Body of pancreas (tissue), 4 donors: ENCODE measurements around the gene PRDM15. TPM values are rescaled to one million over a fixed set of nuclear protein-coding genes. Genes with fewer than 3 reads are reported as not detected.

ENCODE experiments used
- ATAC-seq: fragments of 150-250 bp; one replicate; pipeline ENCODE4 v1.9.1; 2016
- DNase-seq, 4 donors: peaks; one replicate each; pipeline ENCODE4 v3.0.0-alpha.2; 2019
- H3K27ac ChIP-seq, 4 donors: fragments of 200-600 bp; sonication (generic); 1 replicate in 3 of 4; 2 replicates in 1 of 4; pipeline versions ENCODE4 v1.5.1 to v1.6.1; 2016 to 2019; ENCODE audit warnings: mild to moderate bottlenecking in 1 of 4, mixed read lengths in 1 of 4, moderate library complexity in 1 of 4
- H3K27me3 ChIP-seq, 2 donors: fragments of 200-600 bp; sonication (generic); one replicate each; pipeline ENCODE4 v1.6.0; 2016; ENCODE audit warnings: mild to moderate bottlenecking in 1 of 2
- H3K36me3 ChIP-seq, 2 donors: fragments of 200-600 bp; sonication (generic); replicated peaks in 1 of 2; 2 replicates each; pipeline ENCODE4 v1.5.1; 2016; ENCODE audit warnings: low read depth in 2 of 2; ENCODE audit not compliant: insufficient read depth in 1 of 2
- H3K4me1 ChIP-seq: fragments of 200-600 bp; sonication (generic); one replicate; pipeline ENCODE4 v1.6.0; 2016
- H3K4me3 ChIP-seq, 2 donors: fragments of 200-600 bp; sonication (generic); 1 replicate in 1 of 2; 2 replicates in 1 of 2; pipeline ENCODE4 v1.5.1; 2016 to 2019
- H3K9me3 ChIP-seq, 3 donors: fragments of 200-600 bp; sonication (generic); 1 replicate in 2 of 3; 2 replicates in 1 of 3; pipeline ENCODE4 v1.5.1; 2016
- CTCF ChIP-seq, 7 experiments: fragments of 450-650 bp in 4 of 7; fragments of 200-600 bp in 3 of 7; sonication (generic) in 3 of 7; IDR thresholded peaks; one replicate each; pipeline ENCODE4 v1.5.1; 2016 to 2019; ENCODE audit warnings: antibody characterized with exemption in 7 of 7
- POLR2A ChIP-seq, 3 donors: fragments of 450-650 bp; IDR thresholded peaks; one replicate each; pipeline ENCODE4 v1.6.1; 2016; ENCODE audit warnings: antibody characterized with exemption in 3 of 3, mild to moderate bottlenecking in 2 of 3
- WGBS, 2 donors: methylation state at CpG; one replicate each; pipeline ENCODE4 v1.1.5; 2017; 5-methylcytosine and 5-hydroxymethylcytosine counted together
- intact Hi-C: fragments of 100-400 bp; cut with DNase I; formaldehyde crosslinking; loops from one replicate; pipeline ENCODE4 v1.15.1; 2023
- total RNA-seq, 2 donors: library from RNA; depleted of rRNA; stranded (reverse); fragments of >200 nt; gene quantifications; one replicate each; pipeline ENCODE4 v1.1.0, GENCODE V29; 2016

The PRDM15 gene
- total RNA-seq, 2 donors from 2014 or later: 3.1 to 6.9 TPM

- Histone ChIP-seq H3K36me3 (no peaks in the 10 kb centered on the region), H3K9me3 (no peaks in the 10 kb centered on the region), H3K27me3 (no peaks in the 10 kb centered on the region), H3K4me3 (no peak overlapping the region), H3K4me1 (peaks cover 33% of the 10 kb centered on the region), H3K27ac (peak overlapping the region in 2 of 4 donors; percentile 29 to 44)
- DNase-seq: no peak
- intact Hi-C loops: loop anchor here (5.0 kb wide), 1 partner anchor 167 kb away; no protein-coding TSS in a partner anchor
- ATAC-seq: no peak
- no peak for TF ChIP-seq CTCF (IDR thresholded peaks at IDR 0.05)
- TF ChIP-seq POLR2A (IDR thresholded peaks at IDR 0.05): no peak
- WGBS, 2 donors: 28 to 29% methylated on average over 5 of the region's 5 CpGs
Measured at GRCh38 chr21:41779659-41780058, 99.5 kb downstream of the PRDM15 start.

GRCh38 chr21:41778930-41779600 is 100.1 kb downstream of the PRDM15 start:
- Histone ChIP-seq H3K27me3 (no peaks in the 10 kb centered on the region), H3K27ac (peak overlapping the region in 2 of 4 donors; percentile 29 to 44), H3K9me3 (no peaks in the 10 kb centered on the region), H3K36me3 (no peaks in the 10 kb centered on the region), H3K4me1 (peaks cover 33% of the 10 kb centered on the region), H3K4me3 (no peak overlapping the region)
- WGBS, 2 donors: 17 to 25% methylated on average over 16 of the region's 16 CpGs
- TF ChIP-seq POLR2A (IDR thresholded peaks at IDR 0.05) (no peak), CTCF (IDR thresholded peaks at IDR 0.05) (no peak)
- intact Hi-C loops: loop anchor here (5.0 kb wide), 1 partner anchor 167 kb away; no protein-coding TSS in a partner anchor
- ATAC-seq: peak; percentile 59
- peak in 2 of 4 donors; percentile 65 to 74 for DNase-seq

- Histone ChIP-seq H3K36me3 (no peaks in the 10 kb centered on the region), H3K4me3 (no peak overlapping the region), H3K4me1 (peaks cover 28% of the 10 kb centered on the region), H3K9me3 (no peaks in the 10 kb centered on the region), H3K27me3 (no peaks in the 10 kb centered on the region), H3K27ac (peak overlapping the region; percentile 58 to 79 (median 66))
- 18 to 19% methylated on average over 20 to 40 of the region's 45 CpGs for whole genome bisulfite sequencing, 2 donors
- peak; percentile 93 to 97 (median 94) for DNase-seq
- intact Hi-C loops: loop anchor here (5.0 kb wide), 1 partner anchor 166 kb away; no protein-coding TSS in a partner anchor
- ATAC-seq: peak; percentile 90
- no peak for TF ChIP-seq POLR2A (IDR thresholded peaks at IDR 0.05)
- peak; percentile 93 to 97 (median 94) for TF ChIP-seq CTCF (IDR thresholded peaks at IDR 0.05)
Measured at GRCh38 chr21:41777951-41778815, 101.0 kb downstream of the PRDM15 start.

- intact Hi-C loops: loop anchor here (5.0 kb wide), 1 partner anchor 164 kb away; no protein-coding TSS in a partner anchor
- DNase-seq (peak in 3 of 4 donors; percentile 58 to 66 (median 66)), ATAC-seq (peak; percentile 55)
- no peaks in the 10 kb centered on the region for H3K27me3 ChIP-seq
- H3K9me3 ChIP-seq: no peaks in the 10 kb centered on the region
- no peak overlapping the region for H3K4me3 ChIP-seq
- H3K27ac ChIP-seq: peak overlapping the region; percentile 59 to 79 (median 74)
- no peaks in the 10 kb centered on the region for H3K36me3 ChIP-seq
- peaks cover 27% of the 10 kb centered on the region for H3K4me1 ChIP-seq
- TF ChIP-seq POLR2A (IDR thresholded peaks at IDR 0.05) (no peak), CTCF (IDR thresholded peaks at IDR 0.05) (no peak)
- 34 to 47% methylated on average over 4 of the region's 4 CpGs for WGBS, 2 donors
Measured at GRCh38 chr21:41776778-41777177, 102.4 kb downstream of the PRDM15 start.
